ENCODE results near the gene CYP1B1. TPM values are rescaled to one million over a fixed set of nuclear protein-coding genes. Genes with fewer than 3 reads are reported as not detected.
A peak's percentile ranks its signal among the peaks of the same experiment; 100 is the strongest.

The CYP1B1 gene
- total and polyA plus RNA-seq, 2 donors (not counting 1 experiment from before 2014, with no cell fraction given), result 43.2 to 94.1 TPM

DNA sequence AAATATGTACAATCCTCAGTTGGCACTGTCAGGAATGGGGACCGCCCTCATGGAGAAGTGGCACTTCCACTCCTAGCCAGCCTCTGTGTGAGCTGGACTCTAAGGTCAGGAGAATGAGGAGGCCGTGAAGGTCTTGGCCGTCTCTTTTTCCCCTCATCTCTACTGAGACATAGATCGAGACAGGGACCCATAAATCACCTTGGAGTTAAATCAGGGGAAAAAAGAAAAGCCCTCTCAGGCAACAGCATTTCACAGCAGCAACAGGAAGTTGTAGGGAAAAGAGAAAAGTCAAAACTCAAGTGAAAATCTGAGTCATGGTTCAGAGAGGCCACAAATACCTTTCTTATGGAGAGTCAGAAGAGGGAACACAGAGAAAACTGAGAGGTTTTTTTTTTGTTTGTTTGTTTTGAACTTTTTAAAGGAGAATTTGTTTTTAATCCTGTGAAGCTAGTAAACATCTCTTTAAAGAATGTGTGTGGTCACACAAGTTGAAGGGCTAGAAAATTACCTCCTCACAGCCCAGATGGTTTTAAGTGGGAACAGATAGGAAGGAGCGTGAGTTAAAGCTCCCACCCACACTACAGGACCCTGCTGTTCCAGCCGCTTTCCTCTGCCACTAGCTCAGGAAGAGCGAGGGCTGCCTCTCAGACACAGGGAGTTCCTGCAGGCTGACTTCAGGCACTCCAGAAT, 30.6 kb upstream of the CYP1B1 start:
- Histone ChIP-seq H2AFZ (ENCODE audit: low read length) (peak overlapping the region; percentile 73), H3K36me3 (ENCODE audit: control insufficient read depth, insufficient read depth, low read length) (no peaks in the 10 kb centered on the region), H3K9me3 (ENCODE audit: control insufficient read depth, insufficient read depth, low read depth, low read length) (no peaks in the 10 kb centered on the region), H3K4me1 (ENCODE audit: control insufficient read depth, extremely low read depth, insufficient read depth, low read length) (peaks cover 12% of the 10 kb centered on the region), H3K9ac (ENCODE audit: insufficient read depth, low read length) (peak overlapping the region; percentile 20), H4K20me1 (ENCODE audit: control insufficient read depth, extremely low read depth, insufficient read depth, low read length) (no peaks in the 10 kb centered on the region), H3K4me3 (replicated peaks in 1 of 4; ENCODE audit: control extremely low read depth in 1 of 4, insufficient read depth in 1 of 4, low read depth in 3 of 4, low read length in 4 of 4) (no peak overlapping the region), H3K4me2 (ENCODE audit: extremely low read depth, insufficient read depth, low read length) (peak overlapping the region; percentile 19), H3K27ac (ENCODE audit: insufficient read depth, low read length) (peak overlapping the region; percentile 57), H3K79me2 (ENCODE audit: control insufficient read depth, insufficient read depth, low read length) (no peaks in the 10 kb centered on the region), H3K27me3 (ENCODE audit: control insufficient read depth, insufficient read depth, low read length) (no peaks in the 10 kb centered on the region)
- peak; percentile 68 to 82 for DNase-seq (ENCODE audit: low read depth in 2 of 2)
- no peak for TF ChIP-seq EZH2 (IDR thresholded peaks at IDR 0.05; ENCODE audit: low read length, missing control alignments)
- TF ChIP-seq, protein P1, sequence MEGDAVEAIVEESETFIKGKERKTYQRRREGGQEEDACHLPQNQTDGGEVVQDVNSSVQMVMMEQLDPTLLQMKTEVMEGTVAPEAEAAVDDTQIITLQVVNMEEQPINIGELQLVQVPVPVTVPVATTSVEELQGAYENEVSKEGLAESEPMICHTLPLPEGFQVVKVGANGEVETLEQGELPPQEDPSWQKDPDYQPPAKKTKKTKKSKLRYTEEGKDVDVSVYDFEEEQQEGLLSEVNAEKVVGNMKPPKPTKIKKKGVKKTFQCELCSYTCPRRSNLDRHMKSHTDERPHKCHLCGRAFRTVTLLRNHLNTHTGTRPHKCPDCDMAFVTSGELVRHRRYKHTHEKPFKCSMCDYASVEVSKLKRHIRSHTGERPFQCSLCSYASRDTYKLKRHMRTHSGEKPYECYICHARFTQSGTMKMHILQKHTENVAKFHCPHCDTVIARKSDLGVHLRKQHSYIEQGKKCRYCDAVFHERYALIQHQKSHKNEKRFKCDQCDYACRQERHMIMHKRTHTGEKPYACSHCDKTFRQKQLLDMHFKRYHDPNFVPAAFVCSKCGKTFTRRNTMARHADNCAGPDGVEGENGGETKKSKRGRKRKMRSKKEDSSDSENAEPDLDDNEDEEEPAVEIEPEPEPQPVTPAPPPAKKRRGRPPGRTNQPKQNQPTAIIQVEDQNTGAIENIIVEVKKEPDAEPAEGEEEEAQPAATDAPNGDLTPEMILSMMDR (conservative IDR thresholded peaks at IDR 0.05 in 1 of 2, IDR thresholded peaks at IDR 0.05 in 1 of 2; ENCODE audit: low read depth in 1 of 2, low read length in 2 of 2), result no peak

GRCh38 chr2:38105922-38106321, 30.0 kb upstream of the CYP1B1 start:
- Histone ChIP-seq H3K36me3 (ENCODE audit: control insufficient read depth, insufficient read depth, low read length) (no peaks in the 10 kb centered on the region), H3K27ac (ENCODE audit: insufficient read depth, low read length) (no peak overlapping the region), H3K4me1 (ENCODE audit: control insufficient read depth, extremely low read depth, insufficient read depth, low read length) (peaks cover 12% of the 10 kb centered on the region), H3K4me2 (ENCODE audit: extremely low read depth, insufficient read depth, low read length) (no peak overlapping the region), H3K79me2 (ENCODE audit: control insufficient read depth, insufficient read depth, low read length) (no peaks in the 10 kb centered on the region), H3K9ac (ENCODE audit: insufficient read depth, low read length) (no peak overlapping the region), H3K4me3 (replicated peaks in 1 of 4; ENCODE audit: control extremely low read depth in 1 of 4, insufficient read depth in 1 of 4, low read depth in 3 of 4, low read length in 4 of 4) (no peak overlapping the region), H4K20me1 (ENCODE audit: control insufficient read depth, extremely low read depth, insufficient read depth, low read length) (no peaks in the 10 kb centered on the region), H2AFZ (ENCODE audit: low read length) (no peak overlapping the region), H3K9me3 (ENCODE audit: control insufficient read depth, insufficient read depth, low read depth, low read length) (no peaks in the 10 kb centered on the region), H3K27me3 (ENCODE audit: control insufficient read depth, insufficient read depth, low read length) (no peaks in the 10 kb centered on the region)
- DNase-seq (ENCODE audit: low read depth in 2 of 2), result no peak
- TF ChIP-seq EZH2 (IDR thresholded peaks at IDR 0.05; ENCODE audit: low read length, missing control alignments), result no peak
- TF ChIP-seq, protein P1 (conservative IDR thresholded peaks at IDR 0.05 in 1 of 2, IDR thresholded peaks at IDR 0.05 in 1 of 2; ENCODE audit: low read depth in 1 of 2, low read length in 2 of 2), result no peak

GRCh38 chr2:38104598-38104997, 28.6 kb upstream of the CYP1B1 start:
- Histone ChIP-seq H3K27me3 (ENCODE audit: control insufficient read depth, insufficient read depth, low read length) (no peaks in the 10 kb centered on the region), H3K27ac (ENCODE audit: insufficient read depth, low read length) (no peak overlapping the region), H3K9ac (ENCODE audit: insufficient read depth, low read length) (no peak overlapping the region), H3K4me3 (replicated peaks in 1 of 4; ENCODE audit: control extremely low read depth in 1 of 4, insufficient read depth in 1 of 4, low read depth in 3 of 4, low read length in 4 of 4) (no peak overlapping the region), H3K36me3 (ENCODE audit: control insufficient read depth, insufficient read depth, low read length) (no peaks in the 10 kb centered on the region), H4K20me1 (ENCODE audit: control insufficient read depth, extremely low read depth, insufficient read depth, low read length) (no peaks in the 10 kb centered on the region), H3K79me2 (ENCODE audit: control insufficient read depth, insufficient read depth, low read length) (no peaks in the 10 kb centered on the region), H3K9me3 (ENCODE audit: control insufficient read depth, insufficient read depth, low read depth, low read length) (no peaks in the 10 kb centered on the region), H3K4me2 (ENCODE audit: extremely low read depth, insufficient read depth, low read length) (no peak overlapping the region), H2AFZ (ENCODE audit: low read length) (no peak overlapping the region), H3K4me1 (ENCODE audit: control insufficient read depth, extremely low read depth, insufficient read depth, low read length) (peaks cover 12% of the 10 kb centered on the region)
- DNase-seq (ENCODE audit: low read depth in 2 of 2), result no peak
- TF ChIP-seq EZH2 (IDR thresholded peaks at IDR 0.05; ENCODE audit: low read length, missing control alignments), result no peak
- TF ChIP-seq, protein P1 (conservative IDR thresholded peaks at IDR 0.05 in 1 of 2, IDR thresholded peaks at IDR 0.05 in 1 of 2; ENCODE audit: low read depth in 1 of 2, low read length in 2 of 2), result no peak
